PC-3 (cell line): Measurements from ENCODE around the gene MYL2.

Source experiments
- EZH2phosphoT487 ChIP-seq: fragments of 300-600 bp; sonication (generic); IDR thresholded peaks from 2 replicates; pipeline ENCODE4 v1.6.1; 2018; ENCODE audit warnings: mild to moderate bottlenecking, antibody characterized with exemption, low read length, borderline replicate concordance
- TF ChIP-seq, protein P1 (sequence below): fragments of 300-600 bp; sonication (generic); conservative IDR thresholded peaks from 2 replicates; pipeline ENCODE4 v1.5.1; 2017; ENCODE audit warnings: antibody characterized with exemption, low read depth, mild to moderate bottlenecking, low read length

DNA sequence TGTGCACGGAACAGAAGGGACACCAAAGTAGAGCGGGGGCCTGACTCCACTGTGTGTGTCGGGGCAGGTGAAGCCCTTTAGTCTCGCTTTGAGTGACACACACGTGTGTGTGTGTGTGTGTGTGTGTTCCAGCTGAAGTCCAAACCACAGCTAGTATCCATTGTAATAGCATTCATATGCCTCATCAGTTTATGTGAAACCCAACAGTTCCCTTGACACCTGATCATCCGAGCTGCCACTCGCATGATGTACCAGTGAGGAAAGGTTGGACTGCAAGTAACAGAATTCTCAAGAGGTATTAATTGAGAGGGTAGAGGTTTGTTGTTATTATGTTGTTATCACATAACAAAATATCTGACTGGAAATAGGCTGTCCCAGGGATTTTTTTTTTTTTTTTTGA, 57.2 kb downstream of the MYL2 start:
- TF ChIP-seq, protein P1, sequence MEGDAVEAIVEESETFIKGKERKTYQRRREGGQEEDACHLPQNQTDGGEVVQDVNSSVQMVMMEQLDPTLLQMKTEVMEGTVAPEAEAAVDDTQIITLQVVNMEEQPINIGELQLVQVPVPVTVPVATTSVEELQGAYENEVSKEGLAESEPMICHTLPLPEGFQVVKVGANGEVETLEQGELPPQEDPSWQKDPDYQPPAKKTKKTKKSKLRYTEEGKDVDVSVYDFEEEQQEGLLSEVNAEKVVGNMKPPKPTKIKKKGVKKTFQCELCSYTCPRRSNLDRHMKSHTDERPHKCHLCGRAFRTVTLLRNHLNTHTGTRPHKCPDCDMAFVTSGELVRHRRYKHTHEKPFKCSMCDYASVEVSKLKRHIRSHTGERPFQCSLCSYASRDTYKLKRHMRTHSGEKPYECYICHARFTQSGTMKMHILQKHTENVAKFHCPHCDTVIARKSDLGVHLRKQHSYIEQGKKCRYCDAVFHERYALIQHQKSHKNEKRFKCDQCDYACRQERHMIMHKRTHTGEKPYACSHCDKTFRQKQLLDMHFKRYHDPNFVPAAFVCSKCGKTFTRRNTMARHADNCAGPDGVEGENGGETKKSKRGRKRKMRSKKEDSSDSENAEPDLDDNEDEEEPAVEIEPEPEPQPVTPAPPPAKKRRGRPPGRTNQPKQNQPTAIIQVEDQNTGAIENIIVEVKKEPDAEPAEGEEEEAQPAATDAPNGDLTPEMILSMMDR = no peak
- TF ChIP-seq EZH2phosphoT487 = no peak
